ENCODE measurements around the gene CDH26.

CDH26 gene

DNA sequence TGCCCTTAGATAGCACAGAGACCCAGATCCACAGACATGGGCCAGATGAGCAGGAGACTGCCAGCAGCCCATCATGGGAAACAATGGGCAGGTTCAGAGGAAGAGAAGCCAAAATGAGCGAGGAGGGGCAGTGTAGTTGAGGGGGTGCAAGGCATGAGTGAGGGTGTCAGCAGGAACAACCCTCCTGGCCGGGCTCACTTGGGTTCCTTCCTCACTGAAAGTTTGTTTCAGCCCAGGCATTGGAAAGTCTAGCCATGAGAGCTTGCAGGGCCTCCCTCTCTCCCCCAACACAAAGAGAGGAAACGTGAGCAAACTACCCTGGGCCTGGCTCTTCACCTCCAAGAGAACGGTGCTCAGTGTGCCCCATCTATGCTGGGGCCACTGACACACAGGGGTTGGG lies 48.0 kb downstream of the CDH26 start:
- no peak for TF ChIP-seq CTCF (conservative IDR thresholded peaks at IDR 0.05; ENCODE audit: low read length)

DNA sequence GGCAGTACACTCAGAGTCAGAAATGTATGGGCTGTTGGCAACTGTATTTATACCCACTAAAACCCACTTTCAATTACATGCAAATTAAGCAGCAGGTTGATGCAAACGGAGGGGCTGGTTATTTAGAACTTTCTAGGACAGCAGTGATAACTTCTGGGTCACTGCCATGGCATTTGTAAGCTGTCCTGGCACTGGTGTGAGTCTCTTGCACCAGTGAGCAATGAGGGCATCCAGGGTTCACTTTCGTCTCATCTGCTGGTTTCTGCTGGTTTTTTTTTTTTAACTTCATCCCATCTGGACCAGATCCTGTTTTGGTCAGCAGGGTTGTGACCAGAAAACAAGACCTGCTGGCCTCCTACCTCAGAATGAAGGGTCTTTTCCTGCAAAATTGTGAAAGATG lies 49.2 kb downstream of the CDH26 start:
- no peak overlapping the region for H3K4me3 ChIP-seq (ENCODE audit: low read length)
- DNase-seq (ENCODE audit: low read depth) = peak; percentile 17
- TF ChIP-seq CTCF (conservative IDR thresholded peaks at IDR 0.05; ENCODE audit: low read length) = no peak

More for the DNA sequence above, 48.0 kb downstream of the CDH26 start:
- DNase-seq (ENCODE audit: low read depth) = no peak
- no peak overlapping the region for H3K4me3 ChIP-seq (ENCODE audit: low read length)

GRCh38 chr20:60008130-60008808 lies 50.0 kb downstream of the CDH26 start:
- no peak for TF ChIP-seq CTCF (conservative IDR thresholded peaks at IDR 0.05; ENCODE audit: low read length)
- H3K4me3 ChIP-seq (ENCODE audit: low read length) = no peak overlapping the region
- no peak for DNase-seq (ENCODE audit: low read depth)

DNA sequence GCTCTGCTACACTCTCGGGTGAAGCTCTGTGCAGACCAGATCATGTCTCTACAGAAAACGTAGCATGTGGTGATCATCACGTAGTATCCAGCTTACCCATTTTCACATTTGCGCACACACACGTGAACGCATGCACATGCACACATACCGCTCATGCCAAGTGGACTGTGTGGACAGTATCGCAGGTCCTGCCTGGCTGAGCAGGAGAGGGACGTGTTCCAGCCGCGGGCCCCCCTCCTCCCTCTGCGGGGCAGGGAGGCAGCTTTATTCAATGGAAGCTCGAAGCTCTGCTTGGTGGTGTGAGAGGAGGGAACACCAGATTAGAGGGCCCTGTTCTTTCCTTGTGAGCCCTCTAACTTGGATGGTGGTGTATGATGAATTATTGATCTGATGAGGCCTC lies 51.1 kb downstream of the CDH26 start:
- H3K4me3 ChIP-seq (ENCODE audit: low read length) = no peak overlapping the region
- no peak for TF ChIP-seq CTCF (conservative IDR thresholded peaks at IDR 0.05; ENCODE audit: low read length)
- DNase-seq (ENCODE audit: low read depth) = no peak

GRCh38 chr20:60009826-60010616 lies 51.8 kb downstream of the CDH26 start:
- H3K4me3 ChIP-seq (ENCODE audit: low read length) = no peak overlapping the region
- DNase-seq (ENCODE audit: low read depth) = no peak
- no peak; the same call in 1 of the 2 replicates for TF ChIP-seq CTCF (conservative IDR thresholded peaks at IDR 0.05; ENCODE audit: low read length)

GRCh38 chr20:60010689-60011458 lies 52.7 kb downstream of the CDH26 start:
- no peak for TF ChIP-seq CTCF (conservative IDR thresholded peaks at IDR 0.05; ENCODE audit: low read length)

More at GRCh38 chr20:60010689-60011458, 52.7 kb downstream of the CDH26 start:
- H3K4me3 ChIP-seq (ENCODE audit: low read length) = no peak overlapping the region
- DNase-seq (ENCODE audit: low read depth) = no peak
